22Rv1 (cell line): Measurements from ENCODE around the gene ST3GAL3.

Experiments used
- CTCF ChIP-seq: fragments of 450-650 bp; IDR thresholded peaks from 2 replicates; pipeline ENCODE4 v1.5.1; 2017; ENCODE audit warnings: mild to moderate bottlenecking
- ZFX ChIP-seq: fragments of 450-650 bp; IDR thresholded peaks from 2 replicates; pipeline ENCODE4 v1.6.1; 2017; ENCODE audit warnings: antibody characterized with exemption, borderline replicate concordance

- no peak for TF ChIP-seq CTCF
- no peak for TF ChIP-seq ZFX
These were observed 163.0 kb downstream of the ST3GAL3 start for GRCh38 chr1:43870306-43870705.
